Naive thymus-derived CD4-positive, alpha-beta T cell (primary cell): ENCODE data around the gene KDM5B. TPM values are rescaled to one million over a fixed set of nuclear protein-coding genes. Genes with fewer than 3 reads are reported as not detected.

Experiments
- ATAC-seq: fragments of 150-1000 bp; cut with Tn5 transposase; 2 replicates; pipeline ENCODE4 v1.10.0; 2021; ENCODE audit warnings: mild to moderate bottlenecking, moderate library complexity
- CTCF ChIA-PET: fragments of 350-600 bp; sonication (Branson Sonifier 250); formaldehyde crosslinking; loops from one replicate; lab custom pipeline; 2021; ENCODE audit warnings: antibody characterized with exemption; lab: Charles Lee
- POLR2A ChIA-PET: fragments of 350-600 bp; sonication (Branson Sonifier 250); formaldehyde crosslinking; loops from one replicate; lab custom pipeline; 2021; ENCODE audit warnings: antibody characterized with exemption, inconsistent platforms; lab: Charles Lee
- DNase-seq, 9 donors: peaks; one replicate each; pipeline versions ENCODE4 v3.0.0 to v3.0.0-alpha.2; 2020 to 2022; ENCODE audit warnings: mixed read lengths in 1 of 9
- H3K27ac ChIP-seq: one replicate; pipeline ENCODE4 v1.7.0; 2013; ENCODE audit warnings: mild to moderate bottlenecking, low read depth, low read length, moderate library complexity
- H3K27me3 ChIP-seq, 2 donors: one replicate each; pipeline ENCODE4 v1.7.0; 2013; ENCODE audit warnings: low read length in 2 of 2, mild to moderate bottlenecking in 2 of 2, moderate library complexity in 2 of 2; ENCODE audit not compliant: control insufficient read depth in 2 of 2, insufficient read depth in 2 of 2
- H3K36me3 ChIP-seq, 3 experiments: 1 replicate in 2 of 3; 2 replicates in 1 of 3; pipeline ENCODE4 v1.7.0; 2013; ENCODE audit warnings: low read length in 3 of 3, mild to moderate bottlenecking in 3 of 3, moderate library complexity in 1 of 3; ENCODE audit not compliant: insufficient read depth in 3 of 3, control insufficient read depth in 2 of 3
- H3K4me1 ChIP-seq, 2 donors: one replicate each; pipeline ENCODE4 v1.7.0; 2013; ENCODE audit warnings: low read length in 2 of 2, mild to moderate bottlenecking in 2 of 2, moderate library complexity in 1 of 2; ENCODE audit not compliant: control insufficient read depth in 2 of 2, insufficient read depth in 2 of 2
- H3K4me3 ChIP-seq: 2 replicates; pipeline ENCODE4 v1.7.0; 2013; ENCODE audit warnings: mild to moderate bottlenecking, low read length
- H3K9me3 ChIP-seq, 3 experiments: 1 replicate in 2 of 3; 2 replicates in 1 of 3; pipeline ENCODE4 v1.7.0; 2013; ENCODE audit warnings: low read length in 3 of 3; ENCODE audit not compliant: control insufficient read depth in 2 of 3
- H3K27ac Mint-ChIP-seq, 9 donors: one replicate each; pipeline ENCODE4 v1.8.0; 2020 to 2022; ENCODE audit warnings: mixed read lengths in 9 of 9, mild to moderate bottlenecking in 8 of 9, moderate library complexity in 5 of 9, inconsistent platforms in 2 of 9
- H3K27me3 Mint-ChIP-seq, 5 donors: one replicate each; pipeline ENCODE4 v1.8.0; 2021 to 2022; ENCODE audit warnings: mixed read lengths in 5 of 5, mild to moderate bottlenecking in 1 of 5
- H3K36me3 Mint-ChIP-seq, 5 donors: one replicate each; pipeline ENCODE4 v1.8.0; 2020 to 2022; ENCODE audit warnings: mixed read lengths in 5 of 5, mild to moderate bottlenecking in 3 of 5, inconsistent platforms in 1 of 5
- H3K4me1 Mint-ChIP-seq, 7 donors: one replicate each; pipeline ENCODE4 v1.8.0; 2020 to 2022; ENCODE audit warnings: mixed read lengths in 7 of 7, mild to moderate bottlenecking in 3 of 7, inconsistent platforms in 1 of 7
- H3K4me3 Mint-ChIP-seq, 10 donors: one replicate each; pipeline ENCODE4 v1.8.0; 2020 to 2022; ENCODE audit warnings: mild to moderate bottlenecking in 10 of 10, mixed read lengths in 10 of 10, moderate library complexity in 6 of 10, inconsistent platforms in 2 of 10
- H3K9me3 Mint-ChIP-seq, 11 donors: one replicate each; pipeline ENCODE4 v1.8.0; 2020 to 2022; ENCODE audit warnings: mixed read lengths in 11 of 11, mild to moderate bottlenecking in 4 of 11, inconsistent platforms in 1 of 11, moderate library complexity in 1 of 11
- intact Hi-C, 2 donors: fragments of 100-400 bp; cut with micrococcal nuclease; formaldehyde crosslinking; loops; one replicate each; pipeline ENCODE4 v1.15.1; 2023
- polyA plus RNA-seq, 2 donors: library from polyadenylated mRNA; unstranded; fragments of 300-500 nt; fragmentation: Illumina TruSeq; gene quantifications; one replicate each; pipeline ENCODE4 v1.2.3, GENCODE V29; 2021
- total RNA-seq, 6 experiments: library from RNA in 5 of 6; stranded (reverse) in 5 of 6; gene quantifications; 1 replicate in 5 of 6; 2 replicates in 1 of 6; pipeline ENCODE4 v1.2.3 and lab custom pipeline; 2021 to 2026

Gene KDM5B
- total and polyA plus RNA-seq, 7 experiments from 2014 or later = 16.1 to 105 (median 59.2) TPM

DNA sequence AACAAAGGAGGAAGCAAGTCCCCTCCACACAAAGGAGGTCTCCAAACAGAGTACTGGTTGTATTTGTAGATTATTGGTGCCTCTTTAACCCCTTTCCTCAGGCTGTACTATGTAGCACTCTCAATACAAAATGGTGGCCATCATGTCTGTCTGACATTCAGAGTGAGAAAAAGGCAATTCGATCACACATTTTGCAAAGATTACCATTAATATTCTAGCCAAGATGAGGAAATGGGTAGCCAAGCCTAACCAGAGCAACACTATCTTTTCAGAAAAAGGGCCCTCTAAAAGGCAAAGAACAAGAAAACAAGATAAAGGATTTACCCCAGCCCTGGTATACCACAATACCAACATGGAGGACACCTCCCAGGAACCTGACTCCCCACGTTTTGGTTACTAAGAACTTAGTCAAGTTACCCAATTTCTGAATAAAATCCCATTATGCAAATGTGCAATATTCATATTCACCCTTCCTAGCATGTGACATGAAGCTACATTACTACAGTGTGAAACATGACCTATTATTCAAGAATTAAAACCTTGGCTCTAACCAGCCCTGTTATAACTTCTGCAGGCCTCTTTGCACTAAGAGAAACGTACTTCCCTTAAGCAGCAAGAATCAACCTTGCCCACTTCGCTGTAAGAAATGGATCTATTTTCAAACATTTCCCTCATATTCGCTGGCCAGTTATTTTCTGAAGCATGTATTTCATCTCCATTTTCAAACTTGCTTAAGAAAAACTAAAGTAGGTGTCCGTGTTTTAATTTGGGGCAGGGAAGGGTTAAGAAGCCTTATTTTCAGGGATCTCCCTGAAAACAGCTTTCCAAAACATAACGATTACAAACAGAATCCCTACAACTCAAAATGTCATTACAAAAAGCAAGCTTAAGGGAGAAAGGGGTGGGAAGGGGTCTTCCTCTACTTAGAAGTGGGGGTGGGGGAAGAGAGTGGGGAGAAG lies 2.1 kb downstream of the KDM5B start:
- POLR2A ChIA-PET = no interaction called here
- Mint-ChIP-seq H3K27ac (peak overlapping the region; percentile 69 to 94 (median 85)), H3K4me1 (peaks cover 33 to 72% (median 58%) of the 10 kb centered on the region in 7 donors), H3K27me3 (peaks cover 0 to 8% (median 0%) of the 10 kb centered on the region in 5 donors), H3K4me3 (peak overlapping the region; percentile 83 to 93 (median 89)), H3K9me3 (peaks cover 0 to 2% (median 0%) of the 10 kb centered on the region in 11 donors), H3K36me3 (peaks cover 0 to 12% (median 0%) of the 10 kb centered on the region in 5 donors)
- Histone ChIP-seq H3K27ac (peak overlapping the region; percentile 72), H3K4me3 (peak overlapping the region; percentile 79), H3K27me3 (no peaks in the 10 kb centered on the region), H3K4me1 (peaks cover 13 to 24% of the 10 kb centered on the region in 2 donors), H3K9me3 (no peaks in the 10 kb centered on the region), H3K36me3 (peaks cover 0 to 11% (median 0%) of the 10 kb centered on the region in 3 experiments)
- CTCF ChIA-PET = no interaction called here
- intact Hi-C loops = loop anchor here (2.0 to 10.0 kb wide), 7 partner anchors 25 to 519 kb away; partner anchors contain the start of genes BTG2 (in 1 of the 2), PPP1R12B (in 1 of the 2) and UBE2T (in 1 of the 2)
- DNase-seq = no peak
- no peak for ATAC-seq

DNA sequence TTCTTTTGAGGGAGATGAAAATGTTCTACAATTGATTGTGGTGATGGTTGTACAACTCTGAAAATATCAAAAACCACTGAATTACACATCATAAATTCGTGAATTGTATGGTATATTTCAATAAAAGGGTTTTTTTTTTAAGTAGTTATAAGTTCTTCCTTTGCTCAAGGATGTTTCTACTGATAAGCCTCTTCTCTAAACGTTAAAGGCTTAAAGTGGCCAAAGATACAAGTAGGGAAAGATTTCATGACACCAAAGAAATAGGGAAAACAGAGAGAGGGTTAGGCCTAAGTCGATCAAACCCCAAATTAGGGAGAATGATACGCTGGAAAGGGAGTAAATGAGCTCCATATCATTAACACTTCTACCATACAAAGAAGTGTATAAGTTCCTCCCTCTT lies 4.1 kb downstream of the KDM5B start:
- H3K9me3 Mint-ChIP-seq = peaks cover 0 to 2% (median 0%) of the 10 kb centered on the region in 11 donors
- H3K36me3 ChIP-seq = peaks cover 0 to 6% (median 0%) of the 10 kb centered on the region in 3 experiments
- ATAC-seq = no peak
- peak overlapping the region in 1 of 10 donors; percentile 18 for H3K4me3 Mint-ChIP-seq
- peak overlapping the region in 1 of 9 donors; percentile 21 for H3K27ac Mint-ChIP-seq
- H3K27me3 Mint-ChIP-seq = peaks cover 0 to 4% (median 0%) of the 10 kb centered on the region in 5 donors
- ChIA-PET CTCF (no interaction called here), POLR2A (interaction anchor here (1.1 kb wide), 1 partner anchor 19 kb away, joined by 3 read pairs; no protein-coding TSS in a partner anchor)
- peaks cover 26 to 63% (median 49%) of the 10 kb centered on the region in 7 donors for H3K4me1 Mint-ChIP-seq
- no peaks in the 10 kb centered on the region for H3K9me3 ChIP-seq
- intact Hi-C loops = loop anchor here in 1 of 2 donors (5.0 to 10.0 kb wide), 2 partner anchors 33 to 521 kb away; no protein-coding TSS in a partner anchor
- no peak for DNase-seq
- no peaks in the 10 kb centered on the region for H3K27me3 ChIP-seq
- H3K4me3 ChIP-seq = no peak overlapping the region
- H3K36me3 Mint-ChIP-seq = peaks cover 0 to 19% (median 6%) of the 10 kb centered on the region in 5 donors
- H3K27ac ChIP-seq = no peak overlapping the region
- peaks cover 9 to 19% of the 10 kb centered on the region in 2 donors for H3K4me1 ChIP-seq

DNA sequence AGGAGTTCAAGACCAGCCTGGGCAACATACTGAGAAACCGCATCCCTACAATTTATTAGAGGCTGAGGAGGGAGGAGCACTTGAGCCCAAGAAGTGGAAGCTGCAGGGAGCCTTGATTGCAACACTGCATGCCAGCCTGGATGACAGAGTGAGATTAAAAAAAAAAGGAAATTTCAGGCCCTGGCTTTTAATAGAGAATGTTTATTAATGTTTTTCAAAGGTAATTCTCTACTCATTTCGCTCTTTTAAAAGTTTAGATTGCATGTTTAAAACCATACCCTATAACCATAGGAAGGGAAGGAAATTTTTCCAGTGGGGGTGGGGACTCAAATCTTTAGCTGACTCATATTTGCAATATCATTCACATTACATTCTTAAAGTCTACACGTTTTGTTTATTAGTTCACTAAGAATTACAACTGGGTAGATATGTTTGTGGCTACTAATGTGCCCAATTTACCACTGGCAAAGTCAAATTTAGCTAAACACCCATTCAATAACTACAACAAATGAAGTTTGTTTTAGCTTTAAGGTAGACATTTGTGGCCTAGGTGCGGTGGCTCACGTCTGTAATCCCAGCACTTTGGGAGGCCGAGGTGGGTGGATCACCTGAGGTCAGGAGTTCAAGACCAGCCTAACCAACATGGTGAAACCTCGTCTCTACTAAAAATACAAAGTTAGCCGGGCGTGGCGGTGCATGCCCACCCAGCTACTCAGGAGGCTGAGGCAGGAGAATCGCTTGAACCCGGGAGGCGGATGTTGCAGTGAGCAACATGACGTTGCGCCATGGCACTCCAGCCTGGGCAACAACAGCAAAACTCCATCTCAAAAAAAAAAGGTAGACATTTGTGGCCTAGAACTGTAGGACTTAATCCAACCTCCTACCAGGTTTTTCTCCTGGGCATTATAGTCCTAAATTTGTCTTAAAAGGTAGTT lies 5.0 kb downstream of the KDM5B start:
- H3K27ac ChIP-seq = no peak overlapping the region
- H3K36me3 ChIP-seq = peaks cover 0 to 6% (median 0%) of the 10 kb centered on the region in 3 experiments
- CTCF ChIA-PET = no interaction called here
- H3K9me3 ChIP-seq = no peaks in the 10 kb centered on the region
- H3K4me3 ChIP-seq = no peak overlapping the region
- no peaks in the 10 kb centered on the region for H3K9me3 Mint-ChIP-seq
- H3K36me3 Mint-ChIP-seq = peaks cover 0 to 21% (median 6%) of the 10 kb centered on the region in 5 donors
- H3K4me1 ChIP-seq = peaks cover 9 to 16% of the 10 kb centered on the region in 2 donors
- H3K27me3 Mint-ChIP-seq = no peaks in the 10 kb centered on the region
- H3K27me3 ChIP-seq = no peaks in the 10 kb centered on the region
- ATAC-seq = no peak
- DNase-seq = no peak
- intact Hi-C loops = loop anchor here in 1 of 2 donors (5.0 to 10.0 kb wide), 2 partner anchors 34 to 522 kb away; no protein-coding TSS in a partner anchor
- H3K4me1 Mint-ChIP-seq = peaks cover 19 to 56% (median 44%) of the 10 kb centered on the region in 7 donors
- H3K27ac Mint-ChIP-seq = peak overlapping the region in 1 of 9 donors; percentile 25
- no peak overlapping the region for H3K4me3 Mint-ChIP-seq
- POLR2A ChIA-PET = no interaction called here

- peaks cover 19 to 69% (median 53%) of the 10 kb centered on the region in 7 donors for H3K4me1 Mint-ChIP-seq
- Histone ChIP-seq H3K36me3 (no peaks in the 10 kb centered on the region), H3K4me1 (peaks cover 9 to 16% of the 10 kb centered on the region in 2 donors), H3K4me3 (no peak overlapping the region), H3K27me3 (no peaks in the 10 kb centered on the region), H3K9me3 (no peaks in the 10 kb centered on the region), H3K27ac (no peak overlapping the region)
- DNase-seq = no peak
- ChIA-PET CTCF (no interaction called here), POLR2A (no interaction called here)
- no peaks in the 10 kb centered on the region for H3K27me3 Mint-ChIP-seq
- intact Hi-C loops = loop anchor here in 1 of 2 donors (5.0 to 10.0 kb wide), 2 partner anchors 35 to 523 kb away; no protein-coding TSS in a partner anchor
- ATAC-seq = no peak
- no peak overlapping the region for H3K4me3 Mint-ChIP-seq
- no peaks in the 10 kb centered on the region for H3K9me3 Mint-ChIP-seq
- H3K36me3 Mint-ChIP-seq = peaks cover 0 to 21% (median 6%) of the 10 kb centered on the region in 5 donors
- no peak overlapping the region for H3K27ac Mint-ChIP-seq
Observed at GRCh38 chr1:202802034-202802433, 6.2 kb downstream of the KDM5B start.

DNA sequence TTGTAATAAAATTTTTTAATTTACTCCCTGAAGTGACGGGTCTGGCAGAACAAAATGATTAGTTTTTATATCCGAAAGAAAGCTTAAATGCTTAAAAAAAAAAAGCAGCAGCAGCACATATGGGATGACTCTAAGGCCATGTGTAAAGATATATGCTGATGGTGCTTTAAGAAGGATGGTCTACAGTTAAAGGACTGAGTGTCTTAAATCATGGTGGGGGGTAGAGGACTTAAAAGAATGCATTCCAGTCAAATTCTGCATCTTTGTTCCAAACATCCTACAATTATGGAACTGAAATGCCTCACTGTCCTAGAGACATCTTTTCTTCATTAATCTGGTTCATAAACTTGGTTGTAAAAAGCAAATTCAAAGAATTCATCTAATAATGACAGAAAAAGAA lies 7.0 kb downstream of the KDM5B start:
- no peak overlapping the region for H3K4me3 Mint-ChIP-seq
- Histone ChIP-seq H3K27ac (no peak overlapping the region), H3K4me3 (no peak overlapping the region), H3K36me3 (no peaks in the 10 kb centered on the region), H3K9me3 (no peaks in the 10 kb centered on the region), H3K4me1 (peaks cover 3 to 10% of the 10 kb centered on the region in 2 donors), H3K27me3 (no peaks in the 10 kb centered on the region)
- ATAC-seq = no peak
- ChIA-PET POLR2A (no interaction called here), CTCF (interaction anchor here (0.6 to 0.7 kb wide), 2 partner anchors 21 to 29 kb away, joined by 3 read pairs; no protein-coding TSS in a partner anchor)
- no peak for DNase-seq
- H3K9me3 Mint-ChIP-seq = no peaks in the 10 kb centered on the region
- H3K27ac Mint-ChIP-seq = no peak overlapping the region
- peaks cover 17 to 72% (median 56%) of the 10 kb centered on the region in 7 donors for H3K4me1 Mint-ChIP-seq
- H3K36me3 Mint-ChIP-seq = peaks cover 0 to 17% (median 6%) of the 10 kb centered on the region in 5 donors
- H3K27me3 Mint-ChIP-seq = no peaks in the 10 kb centered on the region
- intact Hi-C loops = loop anchor here in 1 of 2 donors (5.0 to 10.0 kb wide), 2 partner anchors 36 to 524 kb away; no protein-coding TSS in a partner anchor
